Vagina (tissue), 2 donors: ENCODE data around the gene OVOL1.

ENCODE experiments used
- POLR2A ChIP-seq, 2 donors: fragments of 450-650 bp; IDR thresholded peaks; one replicate each; pipeline ENCODE4 v1.6.1; 2017; ENCODE audit warnings: antibody characterized with exemption in 2 of 2, mild to moderate bottlenecking in 2 of 2, moderate library complexity in 2 of 2
- POLR2AphosphoS5 ChIP-seq, 2 donors: sonication (generic); formaldehyde crosslinking; IDR thresholded peaks; one replicate each; pipeline ENCODE4 v1.9.0; 2017; ENCODE audit warnings: antibody characterized with exemption in 2 of 2, mild to moderate bottlenecking in 2 of 2, low read depth in 1 of 2; ENCODE audit not compliant: insufficient read depth in 1 of 2
- TF ChIP-seq, protein P1 (sequence below), 3 experiments: fragments of 450-650 bp in 2 of 3; fragments of 200-600 bp in 1 of 3; sonication (generic) in 1 of 3; IDR thresholded peaks; one replicate each; pipeline ENCODE4 v1.5.1; 2017 to 2019; ENCODE audit warnings: antibody characterized with exemption in 3 of 3, mild to moderate bottlenecking in 2 of 3, moderate library complexity in 2 of 3

DNA sequence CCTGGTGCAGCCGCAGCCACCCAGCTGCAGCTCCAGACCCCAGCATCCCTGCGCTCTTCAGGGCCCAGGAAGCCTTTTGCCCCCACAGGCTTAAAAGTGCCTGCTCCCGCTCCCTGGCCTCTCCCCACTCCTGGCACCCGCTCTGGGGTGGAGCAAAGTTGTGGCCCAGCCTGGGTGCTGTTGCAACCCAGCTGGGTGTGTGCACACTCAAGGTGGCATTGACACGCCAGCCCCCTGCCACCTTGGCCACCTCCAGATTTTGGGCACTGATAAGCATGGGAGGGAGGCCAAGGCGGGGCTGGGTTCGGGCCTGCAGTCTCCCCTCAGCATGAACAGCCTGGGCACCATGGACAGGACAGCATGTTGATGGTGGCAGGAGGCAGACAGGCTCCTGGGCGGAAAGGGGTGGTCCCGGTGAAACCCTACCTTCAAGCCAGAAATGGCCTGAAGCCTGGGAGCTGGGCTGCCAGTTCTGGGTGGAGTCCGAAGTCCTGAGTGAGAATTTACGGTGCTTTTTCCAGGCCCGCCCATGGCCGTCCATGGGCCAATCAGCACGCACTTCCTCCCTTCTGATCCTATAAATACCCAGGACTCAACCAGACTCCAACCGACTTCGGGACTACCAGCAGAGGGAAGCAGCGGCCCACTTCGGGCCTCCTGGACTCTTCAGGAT, 42.7 kb upstream of the OVOL1 start:
- TF ChIP-seq, protein P1, sequence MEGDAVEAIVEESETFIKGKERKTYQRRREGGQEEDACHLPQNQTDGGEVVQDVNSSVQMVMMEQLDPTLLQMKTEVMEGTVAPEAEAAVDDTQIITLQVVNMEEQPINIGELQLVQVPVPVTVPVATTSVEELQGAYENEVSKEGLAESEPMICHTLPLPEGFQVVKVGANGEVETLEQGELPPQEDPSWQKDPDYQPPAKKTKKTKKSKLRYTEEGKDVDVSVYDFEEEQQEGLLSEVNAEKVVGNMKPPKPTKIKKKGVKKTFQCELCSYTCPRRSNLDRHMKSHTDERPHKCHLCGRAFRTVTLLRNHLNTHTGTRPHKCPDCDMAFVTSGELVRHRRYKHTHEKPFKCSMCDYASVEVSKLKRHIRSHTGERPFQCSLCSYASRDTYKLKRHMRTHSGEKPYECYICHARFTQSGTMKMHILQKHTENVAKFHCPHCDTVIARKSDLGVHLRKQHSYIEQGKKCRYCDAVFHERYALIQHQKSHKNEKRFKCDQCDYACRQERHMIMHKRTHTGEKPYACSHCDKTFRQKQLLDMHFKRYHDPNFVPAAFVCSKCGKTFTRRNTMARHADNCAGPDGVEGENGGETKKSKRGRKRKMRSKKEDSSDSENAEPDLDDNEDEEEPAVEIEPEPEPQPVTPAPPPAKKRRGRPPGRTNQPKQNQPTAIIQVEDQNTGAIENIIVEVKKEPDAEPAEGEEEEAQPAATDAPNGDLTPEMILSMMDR (IDR thresholded peaks at IDR 0.05), result no peak
- TF ChIP-seq POLR2A (IDR thresholded peaks at IDR 0.05), result no peak
- TF ChIP-seq POLR2AphosphoS5 (IDR thresholded peaks at IDR 0.05; ENCODE audit: insufficient read depth in 1 of 2, low read depth in 1 of 2), result no peak
